HEK293T (cell line): Measurements from ENCODE around the gene TTC13.

Experiments used
- BHLHE40 ChIP-seq: fragments of 450-650 bp; IDR thresholded peaks from 2 replicates; pipeline ENCODE4 v1.6.1; 2016; ENCODE audit warnings: mild to moderate bottlenecking, moderate library complexity, borderline replicate concordance
- CTBP1 ChIP-seq: fragments of 450-650 bp; IDR thresholded peaks from 2 replicates; pipeline ENCODE4 v1.6.1; 2016; ENCODE audit warnings: borderline replicate concordance
- ELF4 ChIP-seq: fragments of 450-650 bp; IDR thresholded peaks from 2 replicates; pipeline ENCODE4 v1.6.1; 2017; ENCODE audit warnings: antibody characterized with exemption
- FOXA1 ChIP-seq: fragments of 450-650 bp; IDR thresholded peaks from 2 replicates; pipeline ENCODE4 v1.6.1; 2016; ENCODE audit warnings: mild to moderate bottlenecking
- FOXK2 ChIP-seq: fragments of 450-650 bp; IDR thresholded peaks from 2 replicates; pipeline ENCODE4 v1.6.1; 2016; ENCODE audit warnings: mild to moderate bottlenecking
- FOXM1 ChIP-seq: fragments of 450-650 bp; IDR thresholded peaks from 2 replicates; pipeline ENCODE4 v1.6.1; 2017; ENCODE audit warnings: mild to moderate bottlenecking, borderline replicate concordance
- HDGF ChIP-seq: fragments of 450-650 bp; IDR thresholded peaks from 2 replicates; pipeline ENCODE4 v1.6.1; 2017; ENCODE audit warnings: antibody characterized with exemption, borderline replicate concordance
- L3MBTL2 ChIP-seq: fragments of 450-650 bp; conservative IDR thresholded peaks from 2 replicates; pipeline ENCODE4 v1.6.1; 2016; ENCODE audit warnings: mild to moderate bottlenecking
- LEF1 ChIP-seq: fragments of 450-650 bp; IDR thresholded peaks from 2 replicates; pipeline ENCODE4 v1.6.1; 2017; ENCODE audit warnings: mild to moderate bottlenecking, borderline replicate concordance
- SP1 ChIP-seq: fragments of 450-650 bp; IDR thresholded peaks from 2 replicates; pipeline ENCODE4 v1.6.1; 2017
- SUZ12 ChIP-seq: fragments of 450-650 bp; IDR thresholded peaks from 2 replicates; pipeline ENCODE4 v1.6.1; 2016; ENCODE audit warnings: mild to moderate bottlenecking
- TARDBP ChIP-seq: fragments of 450-650 bp; IDR thresholded peaks from 2 replicates; pipeline ENCODE4 v1.6.1; 2016
- ZNF384 ChIP-seq: fragments of 450-650 bp; IDR thresholded peaks from 2 replicates; pipeline ENCODE4 v1.6.1; 2016
- TF ChIP-seq, protein P1 (sequence below): fragments of 450-650 bp; IDR thresholded peaks from 2 replicates; pipeline ENCODE4 v1.6.1; 2016

- no peak for TF ChIP-seq SUZ12
- TF ChIP-seq FOXM1, result no peak
- no peak for TF ChIP-seq FOXK2
- no peak for TF ChIP-seq FOXA1
- no peak for TF ChIP-seq SP1
- no peak for TF ChIP-seq HDGF
- no peak for TF ChIP-seq CTBP1
- TF ChIP-seq ZNF384, result no peak
- no peak for TF ChIP-seq BHLHE40
- no peak for TF ChIP-seq TARDBP
- TF ChIP-seq ELF4, result no peak
- TF ChIP-seq L3MBTL2, result no peak
- TF ChIP-seq, protein P1, sequence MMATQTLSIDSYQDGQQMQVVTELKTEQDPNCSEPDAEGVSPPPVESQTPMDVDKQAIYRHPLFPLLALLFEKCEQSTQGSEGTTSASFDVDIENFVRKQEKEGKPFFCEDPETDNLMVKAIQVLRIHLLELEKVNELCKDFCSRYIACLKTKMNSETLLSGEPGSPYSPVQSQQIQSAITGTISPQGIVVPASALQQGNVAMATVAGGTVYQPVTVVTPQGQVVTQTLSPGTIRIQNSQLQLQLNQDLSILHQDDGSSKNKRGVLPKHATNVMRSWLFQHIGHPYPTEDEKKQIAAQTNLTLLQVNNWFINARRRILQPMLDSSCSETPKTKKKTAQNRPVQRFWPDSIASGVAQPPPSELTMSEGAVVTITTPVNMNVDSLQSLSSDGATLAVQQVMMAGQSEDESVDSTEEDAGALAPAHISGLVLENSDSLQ, result no peak
- no peak for TF ChIP-seq LEF1
Measured at GRCh38 chr1:230865062-230865817, 113.4 kb downstream of the TTC13 start.
